ENCODE measurements around the gene MYRIP. TPM values are rescaled to one million over a fixed set of nuclear protein-coding genes. Genes with fewer than 3 reads are reported as not detected.
"Not testable (repeated sequence)": the region's sequence is repeated elsewhere in the genome, so short reads cannot be mapped to it uniquely, and the experiment has no call there.

Gene MYRIP
- polyA plus RNA-seq, 3 donors = not detected

DNA sequence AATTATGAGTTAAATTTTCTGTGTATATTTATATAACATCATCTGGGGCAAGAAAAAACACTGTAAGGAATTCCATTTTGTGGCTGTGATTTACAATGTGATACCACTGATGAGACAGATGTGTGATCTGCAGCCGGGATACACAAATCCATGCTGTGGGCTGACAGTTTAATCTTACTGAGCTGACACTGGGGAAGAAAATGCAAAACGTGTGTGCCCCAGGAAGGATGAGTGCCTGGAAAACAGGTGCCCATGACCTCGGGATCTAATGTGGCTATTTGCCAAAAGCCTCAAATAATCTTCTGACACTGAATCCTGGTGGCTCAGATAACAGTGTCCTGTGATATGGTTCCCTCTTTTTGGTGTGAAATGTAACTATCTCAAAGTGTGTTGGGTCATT lies 10.5 kb downstream of the MYRIP start:
- H3K36me3 ChIP-seq (replicated peaks in 1 of 2; ENCODE audit: control insufficient read depth in 1 of 2, insufficient read depth in 2 of 2, low read length in 2 of 2) = no peaks in the 10 kb centered on the region
- peaks cover 2 to 5% of the 10 kb centered on the region in 2 donors for H3K27me3 ChIP-seq (ENCODE audit: control insufficient read depth in 2 of 2, insufficient read depth in 2 of 2, low read length in 2 of 2)
- intact Hi-C loops (cut with micrococcal nuclease) = no loop called here
- no peak overlapping the region for H3K9ac ChIP-seq (ENCODE audit: insufficient read depth, low read length, poor library complexity, severe bottlenecking)
- WGBS (ENCODE audit: insufficient coverage) = 86% methylated on average over 1 of the region's 3 CpGs
- DNase-seq = no peak
- H3K4me3 ChIP-seq (replicated peaks in 1 of 3; ENCODE audit: low read depth in 2 of 3, low read length in 3 of 3) = no peak overlapping the region
- no peak overlapping the region for H3K27ac ChIP-seq (ENCODE audit: low read depth in 1 of 2, low read length in 2 of 2)
- H3K9me3 Mint-ChIP-seq = peaks cover 0 to 5% (median 0%) of the 10 kb centered on the region in 7 donors
- no peaks in the 10 kb centered on the region for H3K9me3 ChIP-seq (replicated peaks in 1 of 2; ENCODE audit: control insufficient read depth in 1 of 2, insufficient read depth in 1 of 2, low read length in 2 of 2)
- TF ChIP-seq, protein P1, sequence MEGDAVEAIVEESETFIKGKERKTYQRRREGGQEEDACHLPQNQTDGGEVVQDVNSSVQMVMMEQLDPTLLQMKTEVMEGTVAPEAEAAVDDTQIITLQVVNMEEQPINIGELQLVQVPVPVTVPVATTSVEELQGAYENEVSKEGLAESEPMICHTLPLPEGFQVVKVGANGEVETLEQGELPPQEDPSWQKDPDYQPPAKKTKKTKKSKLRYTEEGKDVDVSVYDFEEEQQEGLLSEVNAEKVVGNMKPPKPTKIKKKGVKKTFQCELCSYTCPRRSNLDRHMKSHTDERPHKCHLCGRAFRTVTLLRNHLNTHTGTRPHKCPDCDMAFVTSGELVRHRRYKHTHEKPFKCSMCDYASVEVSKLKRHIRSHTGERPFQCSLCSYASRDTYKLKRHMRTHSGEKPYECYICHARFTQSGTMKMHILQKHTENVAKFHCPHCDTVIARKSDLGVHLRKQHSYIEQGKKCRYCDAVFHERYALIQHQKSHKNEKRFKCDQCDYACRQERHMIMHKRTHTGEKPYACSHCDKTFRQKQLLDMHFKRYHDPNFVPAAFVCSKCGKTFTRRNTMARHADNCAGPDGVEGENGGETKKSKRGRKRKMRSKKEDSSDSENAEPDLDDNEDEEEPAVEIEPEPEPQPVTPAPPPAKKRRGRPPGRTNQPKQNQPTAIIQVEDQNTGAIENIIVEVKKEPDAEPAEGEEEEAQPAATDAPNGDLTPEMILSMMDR (IDR thresholded peaks at IDR 0.05) = no peak
- no peak overlapping the region for H3K4me3 Mint-ChIP-seq
- no peak overlapping the region for H3K4me2 ChIP-seq (replicated peaks; ENCODE audit: extremely low read depth, low read length, poor library complexity, severe bottlenecking)
- H4K20me1 ChIP-seq (ENCODE audit: insufficient read depth, low read length) = no peaks in the 10 kb centered on the region
- H2AFZ ChIP-seq (ENCODE audit: insufficient read depth, low read depth, low read length, poor library complexity, severe bottlenecking) = no peak overlapping the region
- H3K27me3 Mint-ChIP-seq (ENCODE audit: low read depth in 3 of 3) = peaks cover 6 to 18% (median 15%) of the 10 kb centered on the region in 3 donors
- H3K4me1 ChIP-seq (ENCODE audit: control insufficient read depth in 1 of 2, insufficient read depth in 2 of 2, low read length in 2 of 2) = no peaks in the 10 kb centered on the region
- H3K36me3 Mint-ChIP-seq = no peaks in the 10 kb centered on the region
- H3K27ac Mint-ChIP-seq = no peak overlapping the region
- no peaks in the 10 kb centered on the region for H3K79me2 ChIP-seq (ENCODE audit: insufficient read depth, low read length)
- H3K4me1 Mint-ChIP-seq = no peaks in the 10 kb centered on the region

DNA sequence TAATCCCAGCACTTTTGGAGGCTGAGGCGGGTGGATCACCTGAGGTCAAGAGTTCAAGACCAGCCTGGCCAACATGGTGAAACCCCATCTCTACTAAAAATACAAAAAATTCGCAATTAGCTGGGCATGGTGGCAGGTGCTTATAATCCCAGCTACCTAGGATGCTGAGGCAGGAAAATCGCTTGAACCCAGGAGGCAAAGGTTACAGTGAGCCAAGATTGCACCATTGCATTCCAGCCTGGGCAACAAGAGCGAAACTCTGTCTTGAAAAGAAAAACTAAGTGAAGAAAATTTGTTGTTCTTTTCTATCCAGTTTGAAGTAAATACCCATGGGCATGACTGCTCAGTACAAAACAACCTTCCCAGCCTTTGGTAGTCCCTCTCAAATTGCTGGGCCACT lies 24.4 kb downstream of the MYRIP start:
- no CpG with 5 or more reads among the region's 4 CpGs for WGBS (ENCODE audit: insufficient coverage)
- not testable (repeated sequence) for H3K27ac ChIP-seq (ENCODE audit: low read depth in 1 of 2, low read length in 2 of 2)

More for the DNA sequence above, 24.4 kb downstream of the MYRIP start:
- H4K20me1 ChIP-seq (ENCODE audit: insufficient read depth, low read length); H3K36me3 ChIP-seq (replicated peaks in 1 of 2; ENCODE audit: control insufficient read depth in 1 of 2, insufficient read depth in 2 of 2, low read length in 2 of 2); H3K27ac Mint-ChIP-seq; DNase-seq; H3K27me3 Mint-ChIP-seq (ENCODE audit: low read depth in 3 of 3); intact Hi-C loops (cut with micrococcal nuclease); H3K4me3 ChIP-seq (replicated peaks in 1 of 3; ENCODE audit: low read depth in 2 of 3, low read length in 3 of 3); H3K79me2 ChIP-seq (ENCODE audit: insufficient read depth, low read length); H3K9ac ChIP-seq (ENCODE audit: insufficient read depth, low read length, poor library complexity, severe bottlenecking); H2AFZ ChIP-seq (ENCODE audit: insufficient read depth, low read depth, low read length, poor library complexity, severe bottlenecking); H3K4me2 ChIP-seq (replicated peaks; ENCODE audit: extremely low read depth, low read length, poor library complexity, severe bottlenecking); H3K27me3 ChIP-seq (ENCODE audit: control insufficient read depth in 2 of 2, insufficient read depth in 2 of 2, low read length in 2 of 2); H3K9me3 Mint-ChIP-seq; H3K9me3 ChIP-seq (replicated peaks in 1 of 2; ENCODE audit: control insufficient read depth in 1 of 2, insufficient read depth in 1 of 2, low read length in 2 of 2); H3K4me3 Mint-ChIP-seq; H3K36me3 Mint-ChIP-seq; H3K4me1 Mint-ChIP-seq; H3K4me1 ChIP-seq (ENCODE audit: control insufficient read depth in 1 of 2, insufficient read depth in 2 of 2, low read length in 2 of 2): not testable (repeated sequence)
